ENCODE measurements around the gene MLANA.
"Not testable (repeated sequence)": the region's sequence is repeated elsewhere in the genome, so short reads cannot be mapped to it uniquely, and the experiment has no call there.

The MLANA gene

GRCh38 chr9:5870691-5871090, 20.0 kb upstream of the MLANA start:
- no peak for DNase-seq

GRCh38 chr9:5871785-5872184, 18.9 kb upstream of the MLANA start:
- no peak for DNase-seq

GRCh38 chr9:5872511-5872910, 18.2 kb upstream of the MLANA start:
- no peak for DNase-seq

- DNase-seq = no peak
These were observed 17.2 kb upstream of the MLANA start for GRCh38 chr9:5873439-5873838.

- no peak for DNase-seq
These were observed 16.6 kb upstream of the MLANA start for GRCh38 chr9:5874048-5874447.

- no peak for DNase-seq
These were observed 14.7 kb upstream of the MLANA start for GRCh38 chr9:5876026-5876425.

- no peak for DNase-seq
These were observed 14.0 kb upstream of the MLANA start for GRCh38 chr9:5876711-5877110.

- no peak for DNase-seq
These were observed 11.1 kb upstream of the MLANA start for GRCh38 chr9:5879419-5880181.

GRCh38 chr9:5882244-5883012, 8.3 kb upstream of the MLANA start:
- not testable (repeated sequence) for DNase-seq

- DNase-seq = no peak
These were observed 6.5 kb upstream of the MLANA start for GRCh38 chr9:5884191-5884590.

GRCh38 chr9:5886114-5886939, 4.4 kb upstream of the MLANA start:
- DNase-seq = peak; percentile 83

GRCh38 chr9:5892456-5893133, 1.9 kb downstream of the MLANA start:
- DNase-seq = no peak

- no peak for DNase-seq
These were observed 2.4 kb downstream of the MLANA start for GRCh38 chr9:5893134-5893505.

GRCh38 chr9:5893591-5894236, 3.0 kb downstream of the MLANA start:
- no peak for DNase-seq

- no peak for DNase-seq
These were observed 3.7 kb downstream of the MLANA start for GRCh38 chr9:5894237-5894959.

- no peak for DNase-seq
These were observed 5.1 kb downstream of the MLANA start for GRCh38 chr9:5895782-5896181.

GRCh38 chr9:5896863-5897262, 6.2 kb downstream of the MLANA start:
- no peak for DNase-seq

- DNase-seq = no peak
These were observed 7.2 kb downstream of the MLANA start for GRCh38 chr9:5897851-5898250.

- DNase-seq = no peak
These were observed 8.6 kb downstream of the MLANA start for GRCh38 chr9:5899292-5899691.

GRCh38 chr9:5900622-5901021, 9.9 kb downstream of the MLANA start:
- DNase-seq = no peak

GRCh38 chr9:5902377-5902776, 11.7 kb downstream of the MLANA start:
- no peak for DNase-seq

- DNase-seq = no peak
These were observed 18.2 kb downstream of the MLANA start for GRCh38 chr9:5908918-5909317.

All from activated naive CD4-positive, alpha-beta T cell treated with anti-CD3 and anti-CD28 coated beads, Interleukin-2, amount 50 U/mL, for 16 hours (primary cell).